Measurements from ENCODE around the gene VPREB1.

DNA sequence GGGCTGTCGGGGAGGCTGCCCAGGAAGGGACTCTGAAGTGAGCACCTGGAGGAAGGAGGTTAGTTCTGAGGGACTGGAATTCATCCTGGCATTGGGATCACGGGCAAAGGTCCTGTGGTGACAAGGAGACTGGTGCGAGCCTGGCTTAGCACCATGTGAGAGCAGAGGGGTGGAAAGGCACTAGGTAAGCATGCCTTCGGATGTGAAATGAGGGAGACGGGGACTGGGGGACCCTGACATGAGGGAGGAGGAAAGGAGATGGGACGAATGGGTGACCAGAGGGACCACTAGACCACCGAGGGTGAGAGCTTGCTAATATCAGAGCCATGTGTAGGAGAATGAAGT is 3.1 kb upstream of the VPREB1 start:
- TF ChIP-seq, protein P1, sequence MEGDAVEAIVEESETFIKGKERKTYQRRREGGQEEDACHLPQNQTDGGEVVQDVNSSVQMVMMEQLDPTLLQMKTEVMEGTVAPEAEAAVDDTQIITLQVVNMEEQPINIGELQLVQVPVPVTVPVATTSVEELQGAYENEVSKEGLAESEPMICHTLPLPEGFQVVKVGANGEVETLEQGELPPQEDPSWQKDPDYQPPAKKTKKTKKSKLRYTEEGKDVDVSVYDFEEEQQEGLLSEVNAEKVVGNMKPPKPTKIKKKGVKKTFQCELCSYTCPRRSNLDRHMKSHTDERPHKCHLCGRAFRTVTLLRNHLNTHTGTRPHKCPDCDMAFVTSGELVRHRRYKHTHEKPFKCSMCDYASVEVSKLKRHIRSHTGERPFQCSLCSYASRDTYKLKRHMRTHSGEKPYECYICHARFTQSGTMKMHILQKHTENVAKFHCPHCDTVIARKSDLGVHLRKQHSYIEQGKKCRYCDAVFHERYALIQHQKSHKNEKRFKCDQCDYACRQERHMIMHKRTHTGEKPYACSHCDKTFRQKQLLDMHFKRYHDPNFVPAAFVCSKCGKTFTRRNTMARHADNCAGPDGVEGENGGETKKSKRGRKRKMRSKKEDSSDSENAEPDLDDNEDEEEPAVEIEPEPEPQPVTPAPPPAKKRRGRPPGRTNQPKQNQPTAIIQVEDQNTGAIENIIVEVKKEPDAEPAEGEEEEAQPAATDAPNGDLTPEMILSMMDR (conservative IDR thresholded peaks at IDR 0.05; ENCODE audit: low read length) = no peak
- no peak for TF ChIP-seq EZH2phosphoT487 (IDR thresholded peaks at IDR 0.05; ENCODE audit: borderline replicate concordance, low read depth, low read length)

All from OCI-LY7 (cell line).